Kidney (tissue), 14 donors: ENCODE measurements around the gene SYNC. TPM values are rescaled to one million over a fixed set of nuclear protein-coding genes. Genes with fewer than 3 reads are reported as not detected.
A peak's percentile ranks its signal among the peaks of the same experiment; 100 is the strongest.

Source experiments
- DNase-seq, 5 donors: peaks; one replicate each; pipeline ENCODE4 v3.0.0-alpha.2; 2013 to 2020
- FAIRE-seq: peaks from 2 replicates; lab custom pipeline; 2012; peaks lifted over from hg19 to GRCh38; lab: Jason Lieb, UNC
- H3K27ac ChIP-seq, 2 donors: one replicate each; pipeline ENCODE4 v1.7.0; 2013; ENCODE audit warnings: low read depth in 2 of 2, low read length in 2 of 2, inconsistent platforms in 1 of 2
- H3K27me3 ChIP-seq: one replicate; pipeline ENCODE4 v1.7.1; 2013; ENCODE audit warnings: low read length, inconsistent platforms; ENCODE audit not compliant: control insufficient read depth, insufficient read depth
- H3K36me3 ChIP-seq, 3 donors: one replicate each; pipeline versions ENCODE4 v1.7.0 to v1.7.1; 2013; ENCODE audit warnings: low read length in 3 of 3, control low read depth in 1 of 3, inconsistent platforms in 1 of 3; ENCODE audit not compliant: insufficient read depth in 3 of 3, control insufficient read depth in 2 of 3
- H3K4me1 ChIP-seq, 3 donors: one replicate each; pipeline versions ENCODE4 v1.7.0 to v1.7.1; 2013; ENCODE audit warnings: low read length in 3 of 3, inconsistent platforms in 1 of 3, low read depth in 1 of 3; ENCODE audit not compliant: control insufficient read depth in 2 of 3, insufficient read depth in 2 of 3
- H3K4me3 ChIP-seq, 3 donors: one replicate each; pipeline versions ENCODE4 v1.7.0 to v1.8.1; 2013; ENCODE audit warnings: low read length in 3 of 3, control low read depth in 1 of 3, inconsistent platforms in 1 of 3
- H3K9ac ChIP-seq, 3 donors: one replicate each; pipeline versions ENCODE4 v1.7.0 to v1.7.1; 2013; ENCODE audit warnings: low read length in 3 of 3, control low read depth in 1 of 3, inconsistent platforms in 1 of 3
- H3K9me3 ChIP-seq, 3 donors: one replicate each; pipeline versions ENCODE4 v1.7.0 to v1.7.1; 2013; ENCODE audit warnings: low read length in 3 of 3, control low read depth in 1 of 3, inconsistent platforms in 1 of 3; ENCODE audit not compliant: control insufficient read depth in 2 of 3, insufficient read depth in 1 of 3
- CTCF ChIP-seq: IDR thresholded peaks from 3 replicates; pipeline ENCODE4 v1.5.1; 2012; ENCODE audit warnings: mild to moderate bottlenecking, moderate library complexity, borderline replicate concordance; ENCODE audit not compliant: insufficient read depth; ENCODE audit errors: extremely low read depth
- intact Hi-C: fragments of 100-400 bp; cut with DNase I; formaldehyde crosslinking; loops from one replicate; pipeline ENCODE4 v1.11.1; 2022
- polyA plus RNA-seq: library from polyadenylated mRNA; stranded (reverse); fragments of 350-450 nt; fragmentation: Illumina TruSeq; extraction: RNeasy Lipid Tissue Mini Kit (QIAGEN cat#74804); gene quantifications from one replicate; pipeline ENCODE4 v1.2.3, GENCODE V29; 2014; ENCODE audit warnings: low read depth, low replicate concordance; ENCODE audit not compliant: insufficient read depth
- total RNA-seq: library from RNA; stranded (reverse); fragmentation: NEBNext Ultra II Directional; extraction: Animal tissue kit (Norgen Biotek cat#: 25700); gene quantifications from one replicate; pipeline ENCODE4 v1.2.1, GENCODE V29; 2021
- donor health status: control.
- donor health status: control.
- donor health status: control.
- donor health status: control.
- donor health status: control.
- donor health status: DM: yes; HTN: yes; CAD: no.
- donor health status: Normal renal cell carcinoma (clear cell type).

Gene SYNC
- total and polyA plus RNA-seq, 2 donors from 2014 or later = 1.4 to 5.5 TPM

- Histone ChIP-seq H3K9ac (peak overlapping the region in 2 of 3 donors; percentile 75 to 78), H3K27ac (peak overlapping the region; percentile 96), H3K36me3 (no peaks in the 10 kb centered on the region), H3K4me3 (peak overlapping the region; percentile 41 to 82 (median 73)), H3K27me3 (no peaks in the 10 kb centered on the region), H3K4me1 (peaks cover 0 to 28% (median 12%) of the 10 kb centered on the region in 3 donors), H3K9me3 (no peaks in the 10 kb centered on the region)
- intact Hi-C loops = no loop called here
- no peak for FAIRE-seq
- DNase-seq = peak in 4 of 5 donors; percentile 28 to 67 (median 46)
- no peak for TF ChIP-seq CTCF
Measured at GRCh38 chr1:32741413-32742198, 39.0 kb upstream of the SYNC start.

- H3K27me3 ChIP-seq = no peaks in the 10 kb centered on the region
- no peaks in the 10 kb centered on the region for H3K9me3 ChIP-seq
- peak overlapping the region in 2 of 3 donors; percentile 75 to 78 for H3K9ac ChIP-seq
- intact Hi-C loops = no loop called here
- peaks cover 0 to 28% (median 12%) of the 10 kb centered on the region in 3 donors for H3K4me1 ChIP-seq
- DNase-seq (peak in 1 of 5 donors; percentile 55), FAIRE-seq (no peak)
- H3K27ac ChIP-seq = peak overlapping the region; percentile 67 to 86
- H3K4me3 ChIP-seq = peak overlapping the region; percentile 41 to 73 (median 55)
- no peak for TF ChIP-seq CTCF
- no peaks in the 10 kb centered on the region for H3K36me3 ChIP-seq
Measured at GRCh38 chr1:32741059-32741412, 38.5 kb upstream of the SYNC start.

- peak in 3 of 5 donors; percentile 39 to 58 (median 41) for DNase-seq
- H3K27ac ChIP-seq = peak overlapping the region; percentile 65 to 80
- no peak for FAIRE-seq
- peaks cover 0 to 8% (median 4%) of the 10 kb centered on the region in 3 donors for H3K4me1 ChIP-seq
- intact Hi-C loops = no loop called here
- no peak overlapping the region for H3K4me3 ChIP-seq
- H3K9me3 ChIP-seq = no peaks in the 10 kb centered on the region
- peak overlapping the region in 1 of 3 donors; percentile 16 for H3K9ac ChIP-seq
- no peaks in the 10 kb centered on the region for H3K36me3 ChIP-seq
- H3K27me3 ChIP-seq = no peaks in the 10 kb centered on the region
- TF ChIP-seq CTCF = no peak
Measured at GRCh38 chr1:32736812-32737791, 34.5 kb upstream of the SYNC start.
